OCI-LY1 (cell line): ENCODE measurements around the gene SH3BGR.

Experiments
- CTCF ChIP-seq: fragments of 200-600 bp; sonication (generic), shearing (Covaris generic); IDR thresholded peaks from 2 replicates; pipeline ENCODE4 v1.5.1; 2017; ENCODE audit warnings: mild to moderate bottlenecking, antibody characterized with exemption, low read length, moderate library complexity, mixed read lengths
- EZH2 ChIP-seq: fragments of 200-600 bp; sonication (generic), shearing (Covaris generic); IDR thresholded peaks from 2 replicates; pipeline ENCODE4 v1.8.0; 2017; ENCODE audit warnings: borderline replicate concordance, mixed run types, mild to moderate bottlenecking, antibody characterized with exemption, low read length, moderate library complexity, mixed read lengths

- TF ChIP-seq EZH2 (no peak), CTCF (no peak)
These were observed 58.5 kb downstream of the SH3BGR start for GRCh38 chr21:39510240-39510639.
